Astrocyte of the spinal cord (primary cell): ENCODE results near the gene SIGLEC11.
"Not testable (repeated sequence)": the region's sequence is repeated elsewhere in the genome, so short reads cannot be mapped to it uniquely, and the experiment has no call there.

Source experiments
- DNase-seq: peaks from one replicate; pipeline ENCODE4 v3.0.0; 2011; ENCODE audit warnings: low read depth, low spot score
- H3K4me3 ChIP-seq: 2 replicates; pipeline ENCODE4 v1.5.1; 2011; ENCODE audit warnings: low read depth, mild to moderate bottlenecking, low read length, moderate library complexity
- CTCF ChIP-seq: IDR thresholded peaks from 2 replicates; pipeline ENCODE4 v1.5.1; 2012; ENCODE audit warnings: low read depth, mild to moderate bottlenecking, low read length, inconsistent platforms
- in situ Hi-C: cut with HindIII; loops from 2 replicates; pipeline ENCODE4 v1.10.0; 2017; ENCODE audit warnings: low sequenced_read_pairs

SIGLEC11 gene

GRCh38 chr19:49975051-49975450, 14.1 kb upstream of the SIGLEC11 start:
- in situ Hi-C loops = no loop called here
- no peak overlapping the region for H3K4me3 ChIP-seq
- no peak for DNase-seq
- no peak for TF ChIP-seq CTCF

GRCh38 chr19:49973987-49974386, 13.0 kb upstream of the SIGLEC11 start:
- no peak for DNase-seq
- no peak for TF ChIP-seq CTCF
- H3K4me3 ChIP-seq = no peak overlapping the region
- in situ Hi-C loops = no loop called here

GRCh38 chr19:49972841-49973240, 11.9 kb upstream of the SIGLEC11 start:
- no peak for TF ChIP-seq CTCF
- no peak overlapping the region for H3K4me3 ChIP-seq
- DNase-seq = no peak
- in situ Hi-C loops = no loop called here

- no peak overlapping the region for H3K4me3 ChIP-seq
- no peak for TF ChIP-seq CTCF
- in situ Hi-C loops = no loop called here
- no peak for DNase-seq
These were observed 11.0 kb upstream of the SIGLEC11 start for GRCh38 chr19:49971991-49972411.

- DNase-seq, H3K4me3 ChIP-seq, in situ Hi-C loops: not testable (repeated sequence)
These were observed 8.4 kb upstream of the SIGLEC11 start for GRCh38 chr19:49969355-49969754.

DNA sequence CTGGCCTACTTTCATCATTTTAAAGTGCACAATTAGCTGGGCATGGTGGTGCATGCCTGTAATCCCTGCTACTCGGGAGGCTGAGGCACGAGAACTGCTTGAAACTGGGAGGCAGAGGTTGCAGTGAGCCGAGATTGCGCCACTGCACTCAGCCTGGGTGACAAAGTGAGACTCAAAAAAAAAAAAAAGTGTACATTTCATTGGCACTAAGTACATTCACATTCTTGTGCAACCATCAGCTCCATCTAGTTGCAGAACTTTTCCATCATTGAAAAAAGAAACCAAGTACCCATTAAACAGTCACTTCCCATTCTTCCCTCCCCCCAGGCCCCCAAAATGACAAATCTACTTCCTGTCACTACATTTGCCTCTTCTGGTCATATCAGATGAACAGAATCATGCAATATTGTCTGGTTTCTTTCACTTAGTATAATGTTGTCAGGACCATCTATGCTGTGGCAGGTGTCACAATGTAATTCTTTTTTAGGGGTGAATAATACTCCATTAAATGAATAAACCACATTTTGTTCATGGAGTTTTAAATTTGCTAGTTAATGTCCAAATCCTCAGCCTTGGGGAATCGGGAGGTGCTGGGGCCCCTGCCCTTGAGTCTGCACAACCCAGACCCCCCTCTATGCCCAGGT, 7.4 kb upstream of the SIGLEC11 start:
- TF ChIP-seq CTCF = no peak
- in situ Hi-C loops = no loop called here
- no peak overlapping the region for H3K4me3 ChIP-seq
- no peak for DNase-seq

GRCh38 chr19:49959892-49960291, 1.1 kb downstream of the SIGLEC11 start:
- H3K4me3 ChIP-seq, DNase-seq, in situ Hi-C loops: not testable (repeated sequence)

DNA sequence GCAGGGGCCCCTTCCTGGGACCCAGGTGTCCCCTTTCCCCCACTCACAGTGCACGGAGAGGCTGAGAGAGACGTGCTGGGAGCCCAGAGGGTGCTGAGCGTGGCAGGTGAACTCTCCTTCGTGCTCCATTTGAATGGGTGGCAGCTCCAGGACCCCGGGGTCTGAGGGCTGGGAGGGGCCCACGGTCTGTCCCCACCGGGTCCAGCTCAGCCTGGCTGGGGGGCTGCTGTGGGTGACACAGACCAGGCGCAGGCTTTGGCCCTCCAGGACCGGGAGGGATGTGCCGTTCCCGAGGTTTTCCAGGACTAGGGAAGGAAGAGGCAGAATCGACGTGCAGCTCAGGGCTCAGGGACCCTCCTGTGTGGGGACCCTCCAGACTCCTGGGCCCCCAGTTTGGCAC, 2.4 kb downstream of the SIGLEC11 start:
- DNase-seq, in situ Hi-C loops, H3K4me3 ChIP-seq: not testable (repeated sequence)

GRCh38 chr19:49958144-49958543, 2.8 kb downstream of the SIGLEC11 start:
- not testable (repeated sequence) for H3K4me3 ChIP-seq

More at GRCh38 chr19:49958144-49958543, 2.8 kb downstream of the SIGLEC11 start:
- DNase-seq, in situ Hi-C loops: not testable (repeated sequence)
